ENCODE results near the gene FAM120A.

FAM120A gene

GRCh38 chr9:93594041-93594756 lies 142.7 kb downstream of the FAM120A start:
- H3K27me3 Mint-ChIP-seq = no peaks in the 10 kb centered on the region
- H3K4me3 Mint-ChIP-seq = no peak overlapping the region
- ATAC-seq (ENCODE audit: low read depth) (no peak), DNase-seq (ENCODE audit: low spot score in 2 of 2) (no peak)
- H3K36me3 Mint-ChIP-seq = no peaks in the 10 kb centered on the region
- no peak overlapping the region for H3K27ac Mint-ChIP-seq
- H3K4me1 Mint-ChIP-seq = peaks cover 41% of the 10 kb centered on the region
- no peaks in the 10 kb centered on the region for H3K9me3 Mint-ChIP-seq

GRCh38 chr9:93595461-93595860 lies 144.0 kb downstream of the FAM120A start:
- Mint-ChIP-seq H3K9me3 (no peaks in the 10 kb centered on the region), H3K4me3 (no peak overlapping the region), H3K36me3 (no peaks in the 10 kb centered on the region), H3K4me1 (peaks cover 44% of the 10 kb centered on the region), H3K27me3 (no peaks in the 10 kb centered on the region), H3K27ac (no peak overlapping the region)
- no peak for DNase-seq (ENCODE audit: low spot score in 2 of 2)
- no peak for ATAC-seq (ENCODE audit: low read depth)

- Mint-ChIP-seq H3K9me3 (no peaks in the 10 kb centered on the region), H3K36me3 (no peaks in the 10 kb centered on the region), H3K4me3 (no peak overlapping the region), H3K27ac (no peak overlapping the region), H3K4me1 (peaks cover 45% of the 10 kb centered on the region), H3K27me3 (no peaks in the 10 kb centered on the region)
- DNase-seq (ENCODE audit: low spot score in 2 of 2) = no peak
- ATAC-seq (ENCODE audit: low read depth) = no peak
Observed at GRCh38 chr9:93595861-93596365, 144.4 kb downstream of the FAM120A start.

GRCh38 chr9:93596399-93596798 lies 144.9 kb downstream of the FAM120A start:
- peak; percentile 39 for ATAC-seq (ENCODE audit: low read depth)
- Mint-ChIP-seq H3K36me3 (no peaks in the 10 kb centered on the region), H3K4me1 (peaks cover 47% of the 10 kb centered on the region), H3K27me3 (no peaks in the 10 kb centered on the region), H3K9me3 (no peaks in the 10 kb centered on the region), H3K4me3 (no peak overlapping the region), H3K27ac (no peak overlapping the region)
- DNase-seq (ENCODE audit: low spot score in 2 of 2) = no peak

GRCh38 chr9:93597142-93597706 lies 145.7 kb downstream of the FAM120A start:
- H3K9me3 Mint-ChIP-seq = no peaks in the 10 kb centered on the region
- H3K27me3 Mint-ChIP-seq = no peaks in the 10 kb centered on the region
- no peak for DNase-seq (ENCODE audit: low spot score in 2 of 2)
- ATAC-seq (ENCODE audit: low read depth) = no peak
- H3K4me1 Mint-ChIP-seq = peaks cover 52% of the 10 kb centered on the region
- no peaks in the 10 kb centered on the region for H3K36me3 Mint-ChIP-seq
- H3K27ac Mint-ChIP-seq = no peak overlapping the region
- peak overlapping the region; percentile 14 for H3K4me3 Mint-ChIP-seq

- H3K4me3 Mint-ChIP-seq = no peak overlapping the region
- DNase-seq (ENCODE audit: low spot score in 2 of 2) (no peak), ATAC-seq (ENCODE audit: low read depth) (no peak)
- peaks cover 48% of the 10 kb centered on the region for H3K4me1 Mint-ChIP-seq
- H3K9me3 Mint-ChIP-seq = no peaks in the 10 kb centered on the region
- H3K36me3 Mint-ChIP-seq = no peaks in the 10 kb centered on the region
- no peaks in the 10 kb centered on the region for H3K27me3 Mint-ChIP-seq
- no peak overlapping the region for H3K27ac Mint-ChIP-seq
Observed at GRCh38 chr9:93597871-93598646, 146.6 kb downstream of the FAM120A start.

- Mint-ChIP-seq H3K4me3 (no peak overlapping the region), H3K27ac (no peak overlapping the region), H3K36me3 (no peaks in the 10 kb centered on the region), H3K27me3 (no peaks in the 10 kb centered on the region), H3K9me3 (no peaks in the 10 kb centered on the region), H3K4me1 (peaks cover 46% of the 10 kb centered on the region)
- no peak for ATAC-seq (ENCODE audit: low read depth)
- DNase-seq (ENCODE audit: low spot score in 2 of 2) = no peak
Observed at GRCh38 chr9:93598647-93599241, 147.3 kb downstream of the FAM120A start.

- Mint-ChIP-seq H3K27ac (peak overlapping the region; percentile 58), H3K9me3 (no peaks in the 10 kb centered on the region), H3K36me3 (peaks cover 2% of the 10 kb centered on the region), H3K4me1 (peaks cover 45% of the 10 kb centered on the region), H3K4me3 (peak overlapping the region; percentile 0), H3K27me3 (no peaks in the 10 kb centered on the region)
- DNase-seq (ENCODE audit: low spot score in 2 of 2) (no peak), ATAC-seq (ENCODE audit: low read depth) (peak; percentile 35)
Observed at GRCh38 chr9:93599571-93600403, 148.3 kb downstream of the FAM120A start.

- ATAC-seq (ENCODE audit: low read depth) = peak; percentile 49
- H3K4me1 Mint-ChIP-seq = peaks cover 45% of the 10 kb centered on the region
Observed at GRCh38 chr9:93600504-93600903, 149.0 kb downstream of the FAM120A start.

GRCh38 chr9:93601063-93601462 lies 149.6 kb downstream of the FAM120A start:
- Mint-ChIP-seq H3K9me3 (peaks cover 2% of the 10 kb centered on the region), H3K36me3 (peaks cover 7% of the 10 kb centered on the region), H3K27ac (no peak overlapping the region), H3K4me1 (peaks cover 42% of the 10 kb centered on the region), H3K27me3 (no peaks in the 10 kb centered on the region), H3K4me3 (peak overlapping the region; percentile 27)
- no peak for DNase-seq (ENCODE audit: low spot score in 2 of 2)
- no peak for ATAC-seq (ENCODE audit: low read depth)

More at GRCh38 chr9:93600504-93600903, 149.0 kb downstream of the FAM120A start:
- DNase-seq (ENCODE audit: low spot score in 2 of 2) = no peak
- no peaks in the 10 kb centered on the region for H3K27me3 Mint-ChIP-seq
- H3K9me3 Mint-ChIP-seq = peaks cover 2% of the 10 kb centered on the region
- H3K27ac Mint-ChIP-seq = no peak overlapping the region
- no peak overlapping the region for H3K4me3 Mint-ChIP-seq
- peaks cover 4% of the 10 kb centered on the region for H3K36me3 Mint-ChIP-seq

- H3K27ac Mint-ChIP-seq = no peak overlapping the region
- peaks cover 3% of the 10 kb centered on the region for H3K9me3 Mint-ChIP-seq
- H3K27me3 Mint-ChIP-seq = no peaks in the 10 kb centered on the region
- DNase-seq (ENCODE audit: low spot score in 2 of 2) (no peak), ATAC-seq (ENCODE audit: low read depth) (no peak)
- no peak overlapping the region for H3K4me3 Mint-ChIP-seq
- peaks cover 42% of the 10 kb centered on the region for H3K4me1 Mint-ChIP-seq
- H3K36me3 Mint-ChIP-seq = peaks cover 12% of the 10 kb centered on the region
Observed at GRCh38 chr9:93601666-93602065, 150.2 kb downstream of the FAM120A start.

GRCh38 chr9:93603011-93603410 lies 151.5 kb downstream of the FAM120A start:
- DNase-seq (ENCODE audit: low spot score in 2 of 2) = no peak

GRCh38 chr9:93603906-93604326 lies 152.4 kb downstream of the FAM120A start:
- DNase-seq (ENCODE audit: low spot score in 2 of 2) (no peak), ATAC-seq (ENCODE audit: low read depth) (no peak)
- H3K4me3 Mint-ChIP-seq = no peak overlapping the region
- no peak overlapping the region for H3K27ac Mint-ChIP-seq
- H3K27me3 Mint-ChIP-seq = no peaks in the 10 kb centered on the region
- H3K36me3 Mint-ChIP-seq = peaks cover 23% of the 10 kb centered on the region
- H3K4me1 Mint-ChIP-seq = peaks cover 33% of the 10 kb centered on the region
- H3K9me3 Mint-ChIP-seq = peaks cover 8% of the 10 kb centered on the region

More at GRCh38 chr9:93603011-93603410, 151.5 kb downstream of the FAM120A start:
- no peaks in the 10 kb centered on the region for H3K27me3 Mint-ChIP-seq
- no peak for ATAC-seq (ENCODE audit: low read depth)
- H3K4me3 Mint-ChIP-seq = no peak overlapping the region
- H3K27ac Mint-ChIP-seq = no peak overlapping the region
- H3K36me3 Mint-ChIP-seq = peaks cover 19% of the 10 kb centered on the region
- H3K4me1 Mint-ChIP-seq = peaks cover 39% of the 10 kb centered on the region
- peaks cover 6% of the 10 kb centered on the region for H3K9me3 Mint-ChIP-seq

Measured in memory B cell (primary cell).